Keratinocyte (primary cell): Measurements from ENCODE around the gene C2orf76. TPM values are rescaled to one million over a fixed set of nuclear protein-coding genes. Genes with fewer than 3 reads are reported as not detected.

Experiments
- DNase-seq: peaks from one replicate; pipeline ENCODE4 v3.0.0-alpha.2; 2011; ENCODE audit warnings: low read depth, missing footprints, low spot score
- FAIRE-seq: peaks from 2 replicates; lab custom pipeline; 2011; peaks lifted over from hg19 to GRCh38; lab: Jason Lieb, UNC
- H2AFZ ChIP-seq: 2 replicates; pipeline ENCODE4 v1.6.0; 2012; ENCODE audit warnings: low read length, control low read depth, inconsistent platforms; ENCODE audit not compliant: control insufficient read depth
- H3K27ac ChIP-seq: 2 replicates; pipeline ENCODE4 v1.5.1; 2011; ENCODE audit warnings: low read length; ENCODE audit not compliant: control insufficient read depth, insufficient read depth
- H3K27me3 ChIP-seq: 3 replicates; pipeline ENCODE4 v1.6.0; 2011; ENCODE audit warnings: low read length; ENCODE audit not compliant: control insufficient read depth, insufficient read depth; ENCODE audit errors: extremely low read depth
- H3K36me3 ChIP-seq, 2 experiments: 2 replicates in 1 of 2; 3 replicates in 1 of 2; pipeline ENCODE4 v1.5.1; 2011; ENCODE audit warnings: low read length in 2 of 2, mild to moderate bottlenecking in 1 of 2; ENCODE audit not compliant: control insufficient read depth in 2 of 2, insufficient read depth in 2 of 2; ENCODE audit errors: extremely low read depth in 1 of 2
- H3K4me1 ChIP-seq: 3 replicates; pipeline ENCODE4 v1.5.1; 2011; ENCODE audit warnings: low read length; ENCODE audit not compliant: control insufficient read depth, insufficient read depth; ENCODE audit errors: extremely low read depth
- H3K4me2 ChIP-seq: 3 replicates; pipeline ENCODE4 v1.6.0; 2011; ENCODE audit warnings: low read depth, low read length; ENCODE audit not compliant: control insufficient read depth, insufficient read depth; ENCODE audit errors: extremely low read depth
- H3K4me3 ChIP-seq, 3 experiments: fragments of 200-600 bp in 1 of 3; sonication (generic) in 1 of 3; 2 replicates in 2 of 3; 3 replicates in 1 of 3; pipeline ENCODE4 v1.5.1; 2011 to 2016; ENCODE audit warnings: low read length in 3 of 3, mild to moderate bottlenecking in 3 of 3, control low read depth in 2 of 3, inconsistent platforms in 1 of 3, low read depth in 1 of 3, mixed read lengths in 1 of 3, mixed run types in 1 of 3, moderate library complexity in 1 of 3; ENCODE audit not compliant: control insufficient read depth in 2 of 3, insufficient read depth in 2 of 3; ENCODE audit errors: extremely low read depth in 1 of 3
- H3K79me2 ChIP-seq: 2 replicates; pipeline ENCODE4 v1.6.0; 2012; ENCODE audit warnings: low read length; ENCODE audit not compliant: control insufficient read depth, insufficient read depth
- H3K9ac ChIP-seq: 3 replicates; pipeline ENCODE4 v1.6.0; 2011; ENCODE audit warnings: low read length; ENCODE audit not compliant: control insufficient read depth, insufficient read depth; ENCODE audit errors: extremely low read depth
- H3K9me1 ChIP-seq: 3 replicates; pipeline ENCODE4 v1.6.0; 2011; ENCODE audit warnings: low read length; ENCODE audit not compliant: control insufficient read depth, insufficient read depth; ENCODE audit errors: extremely low read depth
- H3K9me3 ChIP-seq: 2 replicates; pipeline ENCODE4 v1.5.1; 2012; ENCODE audit warnings: low read depth, low read length; ENCODE audit not compliant: control insufficient read depth
- H4K20me1 ChIP-seq: 3 replicates; pipeline ENCODE4 v1.6.0; 2011; ENCODE audit warnings: low read length; ENCODE audit not compliant: control insufficient read depth, insufficient read depth; ENCODE audit errors: extremely low read depth
- EZH2 ChIP-seq: IDR thresholded peaks from one replicate; pipeline ENCODE4 v1.6.1; 2012; ENCODE audit warnings: inconsistent platforms, mild to moderate bottlenecking, low read length, moderate library complexity
- dilution Hi-C: fragments of 300-500 bp; cut with MboI; formaldehyde crosslinking; loops from one replicate; pipeline ENCODE4 v1.7.0; 2020; ENCODE audit warnings: low sequenced_read_pairs; ENCODE audit not compliant: extremely low pct_ligation_motif_present
- polyA plus RNA-seq, 5 experiments: library from polyadenylated mRNA; depleted of rRNA in 3 of 5; stranded (reverse) in 3 of 5; stranded (forward) in 1 of 5; unstranded in 1 of 5; fragments of >200 nt; gene quantifications; 1 replicate in 1 of 5; 2 replicates in 3 of 5; 3 replicates in 1 of 5; pipeline versions ENCODE4 v1.2.1 to v1.2.3, GENCODE V29; 2011 to 2012; ENCODE audit warnings: missing spikeins in 2 of 5, low read depth in 1 of 5, low replicate concordance in 1 of 5
- TF ChIP-seq, protein P1 (sequence below), 3 experiments: IDR thresholded peaks in 1 of 3; conservative IDR thresholded peaks in 1 of 3; optimal IDR thresholded peaks in 1 of 3; 2 replicates in 2 of 3; 3 replicates in 1 of 3; pipeline versions ENCODE3 to v1.5.1; 2011; ENCODE audit warnings: low read length in 3 of 3, mild to moderate bottlenecking in 3 of 3, moderate library complexity in 2 of 3, control low read depth in 1 of 3, inconsistent platforms in 1 of 3; ENCODE audit not compliant: insufficient read depth in 2 of 3; ENCODE audit errors: extremely low read depth in 1 of 3

The C2orf76 gene
- polyA plus RNA-seq, 1 donor (not counting 4 experiments of a cell fraction or from before 2014, with no cell fraction given): 17.9 TPM

DNA sequence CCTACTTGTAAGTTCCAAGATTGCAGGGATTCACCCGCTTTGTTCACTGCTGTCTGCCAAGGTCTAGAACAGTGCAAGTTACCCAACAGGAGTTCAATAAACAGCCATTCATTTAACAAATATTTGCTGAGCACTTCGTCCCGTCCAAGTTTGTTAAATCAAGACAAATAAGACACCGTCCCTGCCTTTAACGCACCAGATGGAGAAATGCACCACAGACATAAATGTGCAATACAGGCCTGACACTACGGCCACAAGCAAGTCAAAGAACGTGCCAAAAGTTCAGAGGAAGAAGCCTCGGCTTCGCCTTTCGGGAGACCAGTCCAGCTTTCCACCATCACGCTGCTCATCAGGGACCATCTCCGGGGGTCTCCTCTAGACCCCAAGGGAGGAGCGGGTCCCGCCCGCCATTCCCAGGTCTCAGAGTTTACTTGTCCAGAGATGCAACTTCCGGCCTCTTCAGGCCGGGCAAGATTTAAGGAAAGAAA, 429 bp downstream of the C2orf76 start:
- dilution Hi-C loops: no loop called here
- peak overlapping the region; percentile 85 for H3K9ac ChIP-seq
- peak overlapping the region; percentile 82 to 93 (median 90) for H3K4me3 ChIP-seq
- H3K4me2 ChIP-seq: peak overlapping the region; percentile 96
- DNase-seq (no peak), FAIRE-seq (no peak)
- H2AFZ ChIP-seq: peak overlapping the region; percentile 89
- peaks cover 27% of the 10 kb centered on the region for H3K79me2 ChIP-seq
- H3K9me1 ChIP-seq: no peaks in the 10 kb centered on the region
- peaks cover 17 to 18% of the 10 kb centered on the region in 2 experiments for H3K36me3 ChIP-seq
- no peaks in the 10 kb centered on the region for H4K20me1 ChIP-seq
- H3K27me3 ChIP-seq: no peaks in the 10 kb centered on the region
- H3K4me1 ChIP-seq: peaks cover 14% of the 10 kb centered on the region
- TF ChIP-seq EZH2: no peak
- TF ChIP-seq, protein P1, sequence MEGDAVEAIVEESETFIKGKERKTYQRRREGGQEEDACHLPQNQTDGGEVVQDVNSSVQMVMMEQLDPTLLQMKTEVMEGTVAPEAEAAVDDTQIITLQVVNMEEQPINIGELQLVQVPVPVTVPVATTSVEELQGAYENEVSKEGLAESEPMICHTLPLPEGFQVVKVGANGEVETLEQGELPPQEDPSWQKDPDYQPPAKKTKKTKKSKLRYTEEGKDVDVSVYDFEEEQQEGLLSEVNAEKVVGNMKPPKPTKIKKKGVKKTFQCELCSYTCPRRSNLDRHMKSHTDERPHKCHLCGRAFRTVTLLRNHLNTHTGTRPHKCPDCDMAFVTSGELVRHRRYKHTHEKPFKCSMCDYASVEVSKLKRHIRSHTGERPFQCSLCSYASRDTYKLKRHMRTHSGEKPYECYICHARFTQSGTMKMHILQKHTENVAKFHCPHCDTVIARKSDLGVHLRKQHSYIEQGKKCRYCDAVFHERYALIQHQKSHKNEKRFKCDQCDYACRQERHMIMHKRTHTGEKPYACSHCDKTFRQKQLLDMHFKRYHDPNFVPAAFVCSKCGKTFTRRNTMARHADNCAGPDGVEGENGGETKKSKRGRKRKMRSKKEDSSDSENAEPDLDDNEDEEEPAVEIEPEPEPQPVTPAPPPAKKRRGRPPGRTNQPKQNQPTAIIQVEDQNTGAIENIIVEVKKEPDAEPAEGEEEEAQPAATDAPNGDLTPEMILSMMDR (optimal IDR thresholded peaks at IDR 0.05 in 1 of 3, IDR thresholded peaks at IDR 0.05 in 1 of 3, conservative IDR thresholded peaks at IDR 0.05 in 1 of 3; ENCODE audit: extremely low read depth in 1 of 3, insufficient read depth in 2 of 3, low read length in 3 of 3): no peak
- H3K27ac ChIP-seq: peak overlapping the region; percentile 85
- no peaks in the 10 kb centered on the region for H3K9me3 ChIP-seq

DNA sequence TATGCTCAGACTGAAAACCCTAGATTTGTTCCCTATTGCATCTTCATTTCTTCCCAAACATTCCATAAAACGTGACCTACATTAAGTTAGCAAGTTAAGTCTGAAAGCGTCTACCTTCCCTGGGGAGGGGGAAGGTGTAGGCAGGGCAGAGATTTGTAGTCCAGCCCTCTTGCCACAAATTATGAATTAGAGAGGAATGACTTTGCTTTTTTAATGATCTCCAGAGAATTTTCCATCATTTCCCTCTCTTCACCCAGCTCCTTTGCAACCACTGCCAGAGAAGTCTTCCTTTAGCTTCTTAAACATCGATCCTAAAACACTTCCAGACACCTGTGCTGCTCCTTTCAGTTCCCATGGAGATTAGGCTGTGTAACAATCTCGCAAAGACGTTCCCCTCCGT, 1.2 kb downstream of the C2orf76 start:
- dilution Hi-C loops: no loop called here
- Histone ChIP-seq H3K4me3 (peak overlapping the region; percentile 82 to 93 (median 90)), H3K79me2 (peaks cover 27% of the 10 kb centered on the region), H3K27me3 (no peaks in the 10 kb centered on the region), H3K4me2 (peak overlapping the region; percentile 96), H3K9ac (peak overlapping the region; percentile 85), H2AFZ (no peak overlapping the region), H3K36me3 (peaks cover 10 to 11% of the 10 kb centered on the region in 2 experiments), H4K20me1 (no peaks in the 10 kb centered on the region), H3K9me3 (no peaks in the 10 kb centered on the region), H3K27ac (no peak overlapping the region), H3K4me1 (peaks cover 14% of the 10 kb centered on the region), H3K9me1 (no peaks in the 10 kb centered on the region)
- TF ChIP-seq, protein P1 (optimal IDR thresholded peaks at IDR 0.05 in 1 of 3, IDR thresholded peaks at IDR 0.05 in 1 of 3, conservative IDR thresholded peaks at IDR 0.05 in 1 of 3; ENCODE audit: extremely low read depth in 1 of 3, insufficient read depth in 2 of 3, low read length in 3 of 3): no peak
- TF ChIP-seq EZH2: no peak
- FAIRE-seq: no peak
- DNase-seq: no peak
